Activated gamma-delta T cell treated with Interleukin-2 at 50 U/mL for 16 hours (primary cell): ENCODE results near the gene SCGB1D2.
"Not testable (repeated sequence)": the region's sequence is repeated elsewhere in the genome, so short reads cannot be mapped to it uniquely, and the experiment has no call there.

Experiments
- DNase-seq: peaks from one replicate; pipeline ENCODE4 v3.0.0-alpha.2; 2020

SCGB1D2 gene, protein sequence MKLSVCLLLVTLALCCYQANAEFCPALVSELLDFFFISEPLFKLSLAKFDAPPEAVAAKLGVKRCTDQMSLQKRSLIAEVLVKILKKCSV

DNA sequence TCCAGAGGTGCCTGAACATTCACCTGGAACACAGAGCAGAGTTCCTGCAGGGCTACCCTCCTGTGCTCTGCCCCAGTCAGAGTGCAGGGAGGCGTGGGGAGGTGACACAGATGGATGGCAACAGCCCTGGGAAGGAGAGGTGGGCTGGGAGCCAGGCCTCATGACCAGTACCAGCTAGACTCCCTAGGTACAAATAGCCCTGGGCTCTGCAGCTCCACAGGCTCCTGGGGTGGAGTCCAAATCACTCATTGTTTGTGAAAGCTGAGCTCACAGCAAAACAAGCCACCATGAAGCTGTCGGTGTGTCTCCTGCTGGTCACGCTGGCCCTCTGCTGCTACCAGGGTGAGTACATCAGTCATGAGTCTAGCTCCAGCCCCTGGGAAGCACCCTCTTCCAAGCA is at the start of gene SCGB1D2:
Gene SCGB1D2 (plus strand): TSS at position 219 of the 400 bp plus-strand sequence. CDS start 69 bp downstream, at position 288.
- no peak for DNase-seq

DNA sequence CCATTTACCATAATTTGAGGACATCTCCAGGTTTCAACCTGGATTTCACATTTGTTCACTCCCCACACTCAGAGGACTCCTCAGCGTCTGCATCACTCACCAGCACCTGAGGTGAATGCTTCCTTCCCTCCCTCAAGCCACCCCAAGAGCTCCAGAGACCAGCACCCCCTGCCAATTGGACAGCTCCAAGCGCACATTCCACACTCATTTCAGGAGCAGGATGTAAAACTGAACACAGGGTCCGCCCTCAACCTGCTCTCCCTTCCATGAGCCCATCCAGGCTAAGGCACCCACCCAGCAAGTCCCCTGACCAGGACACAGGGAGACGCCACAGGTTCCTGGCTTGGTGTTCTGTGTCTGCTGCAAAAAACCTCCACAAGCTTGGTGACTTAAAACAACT is 48.1 kb upstream of the SCGB1D2 start:
- DNase-seq: no peak

DNA sequence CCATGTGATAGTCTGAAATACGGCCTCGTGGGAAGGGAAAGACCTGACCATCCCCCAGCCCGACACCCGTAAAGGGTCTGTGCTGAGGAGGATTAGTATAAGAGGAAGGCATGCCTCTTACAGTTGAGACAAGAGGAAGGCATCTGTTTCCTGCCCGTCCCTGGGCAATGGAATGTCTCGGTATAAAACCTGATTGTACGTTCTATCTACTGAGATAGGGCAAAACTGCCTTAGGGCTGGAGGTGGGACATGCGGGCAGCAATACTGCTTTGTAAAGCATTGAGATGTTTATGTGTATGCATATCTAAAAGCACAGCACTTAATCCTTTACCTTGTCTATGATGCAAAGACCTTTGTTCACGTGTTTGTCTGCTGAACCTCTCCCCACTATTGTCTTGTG is 47.0 kb upstream of the SCGB1D2 start:
- not testable (repeated sequence) for DNase-seq

DNA sequence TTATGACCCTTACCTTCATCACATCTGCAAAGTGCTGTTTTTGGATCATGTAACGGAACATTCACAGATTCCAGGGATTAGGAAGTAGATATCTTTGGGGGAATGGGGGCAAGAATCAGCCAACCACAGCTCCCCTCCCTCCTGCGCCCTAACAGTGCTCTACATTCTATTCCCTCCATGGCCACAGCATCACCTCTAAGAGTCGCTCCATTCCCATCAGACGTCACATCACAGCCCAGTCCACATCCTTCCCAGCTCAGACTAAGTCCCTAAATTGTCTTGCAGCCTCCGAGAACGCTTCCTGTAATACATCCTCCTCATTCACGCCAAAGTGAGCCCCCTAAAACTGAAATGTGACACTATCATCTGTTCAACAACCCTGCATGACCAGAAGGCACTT is 46.1 kb upstream of the SCGB1D2 start:
- no peak for DNase-seq

DNA sequence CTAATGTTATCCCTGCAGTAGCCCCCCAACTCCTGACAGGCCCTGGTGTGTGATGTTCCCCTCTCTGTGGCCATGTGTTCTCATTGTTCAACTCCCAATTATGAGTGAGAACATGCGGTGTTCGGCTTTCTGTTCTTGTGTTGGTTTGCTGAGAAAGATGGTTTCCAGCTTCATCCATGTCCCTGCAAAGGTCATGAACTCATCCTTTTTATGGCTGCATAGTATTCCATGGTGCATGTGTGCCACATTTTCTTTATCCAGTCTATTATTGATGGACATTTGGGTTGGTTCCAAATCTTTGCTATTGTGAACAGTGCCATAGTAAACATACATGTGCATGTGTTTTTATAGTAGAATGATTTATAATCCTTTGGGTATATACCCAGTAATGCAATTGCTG is 44.6 kb upstream of the SCGB1D2 start:
- not testable (repeated sequence) for DNase-seq

DNA sequence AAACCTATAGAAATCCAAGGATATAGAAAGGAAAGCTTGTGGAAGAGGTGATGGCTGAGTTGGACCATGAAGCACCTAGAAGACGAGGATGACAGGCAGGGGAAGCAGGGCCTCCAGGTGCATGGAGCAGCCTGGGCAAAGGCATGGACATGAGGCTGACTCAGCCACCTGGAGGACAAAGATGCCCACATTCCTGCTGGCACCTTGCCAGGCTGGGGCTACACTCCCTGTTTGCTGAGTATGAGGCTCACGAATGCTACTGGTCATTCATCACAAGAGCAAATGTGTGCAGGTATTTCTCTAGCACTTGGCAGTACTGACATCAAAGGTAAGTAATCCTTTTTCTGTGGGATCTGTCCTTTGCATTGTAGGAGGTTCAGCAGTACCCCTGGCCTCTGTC is 40.7 kb upstream of the SCGB1D2 start:
- no peak for DNase-seq

DNA sequence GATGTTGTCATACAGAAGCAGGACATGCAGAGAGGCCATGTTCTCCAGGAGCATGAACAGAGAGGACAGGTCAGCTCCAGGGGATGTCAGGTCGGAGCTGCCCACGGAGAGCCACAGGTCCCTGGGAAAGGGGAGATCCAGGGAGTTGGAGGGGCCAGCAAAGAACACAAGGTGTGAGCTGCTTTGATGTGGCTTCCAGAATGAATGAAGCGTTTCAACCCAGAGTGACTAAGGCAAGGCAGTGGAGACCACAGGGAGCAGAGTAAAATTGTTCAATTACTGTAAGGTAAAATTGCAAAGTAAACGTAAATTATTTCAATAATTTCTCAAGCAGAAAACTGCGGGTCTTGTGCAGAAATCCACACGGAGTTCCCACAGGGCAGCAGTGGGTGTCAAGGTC is 39.1 kb upstream of the SCGB1D2 start:
- DNase-seq: no peak

DNA sequence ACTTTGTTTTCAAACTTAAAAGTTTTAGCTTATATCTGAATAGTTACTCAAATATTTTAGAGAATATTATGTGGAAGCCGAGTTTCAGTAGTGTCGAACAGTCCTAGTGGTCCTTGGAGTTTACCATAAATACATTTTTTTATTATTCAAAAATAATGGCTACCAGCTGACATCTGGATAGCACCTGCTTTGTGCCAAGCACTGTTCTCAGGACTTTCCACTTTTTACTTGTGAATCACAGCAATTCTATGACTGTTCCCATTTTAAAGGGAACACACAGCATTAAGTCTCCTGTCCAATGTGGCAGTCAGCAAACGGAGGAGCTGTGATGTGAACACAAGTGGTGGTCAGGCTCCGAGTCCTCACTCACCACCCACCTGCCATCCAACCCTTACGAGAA is 37.6 kb upstream of the SCGB1D2 start:
- DNase-seq: no peak

DNA sequence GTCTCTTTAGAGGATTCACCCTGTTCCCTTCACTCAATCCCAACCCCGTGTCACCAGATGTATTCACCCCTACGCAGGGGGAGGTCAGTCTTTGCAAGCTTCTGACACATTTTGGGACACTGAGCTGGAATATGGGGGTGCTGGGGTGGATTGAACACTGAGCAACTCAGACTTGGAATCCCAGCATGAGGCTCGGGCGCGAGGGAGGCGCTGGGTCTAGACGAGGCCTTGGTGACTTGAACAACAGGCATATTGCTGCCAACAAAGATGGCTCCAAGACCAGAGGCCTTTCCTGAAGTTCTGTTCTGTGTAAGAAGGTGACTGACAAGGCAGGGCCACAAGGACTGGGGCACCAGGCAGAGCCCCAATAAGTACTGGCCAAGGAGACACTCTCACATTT is 36.6 kb upstream of the SCGB1D2 start:
- no peak for DNase-seq

DNA sequence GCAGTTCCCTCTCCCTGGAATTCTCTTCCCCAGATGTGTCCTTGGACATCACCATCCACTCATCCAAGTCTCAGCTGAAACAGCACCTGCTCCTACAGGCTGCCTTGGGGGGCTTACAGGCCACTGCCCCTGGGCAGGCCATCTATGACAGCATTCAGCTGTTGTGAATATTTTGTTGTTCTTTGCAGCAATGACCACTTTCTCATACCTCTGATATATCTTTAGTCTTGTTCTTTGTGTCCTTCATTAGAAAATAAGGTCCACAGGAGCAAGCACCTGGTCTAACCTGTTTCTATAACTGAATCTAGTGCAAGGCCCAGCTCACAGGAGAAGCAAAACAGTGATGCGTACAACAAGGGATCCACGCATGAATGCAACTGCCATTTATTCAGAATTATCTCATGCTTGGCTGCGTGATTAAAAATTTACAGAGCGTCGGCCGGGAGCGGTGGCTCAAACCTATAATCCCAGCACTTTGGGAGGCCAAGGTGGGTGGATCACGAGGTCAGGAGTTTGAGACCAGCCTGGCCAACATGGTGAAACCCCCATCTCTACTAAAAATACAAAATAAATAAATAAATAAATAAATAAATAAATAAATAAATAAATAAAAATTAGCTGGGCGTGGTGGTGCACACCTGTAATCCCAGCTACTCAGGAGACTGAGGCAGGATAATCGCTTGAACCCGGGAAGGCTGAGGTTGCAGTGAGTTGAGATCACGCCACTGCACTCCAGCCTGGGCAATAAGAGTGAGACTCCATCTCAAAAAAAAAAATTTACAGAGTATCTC is 35.6 kb upstream of the SCGB1D2 start:
- DNase-seq: not testable (repeated sequence)

DNA sequence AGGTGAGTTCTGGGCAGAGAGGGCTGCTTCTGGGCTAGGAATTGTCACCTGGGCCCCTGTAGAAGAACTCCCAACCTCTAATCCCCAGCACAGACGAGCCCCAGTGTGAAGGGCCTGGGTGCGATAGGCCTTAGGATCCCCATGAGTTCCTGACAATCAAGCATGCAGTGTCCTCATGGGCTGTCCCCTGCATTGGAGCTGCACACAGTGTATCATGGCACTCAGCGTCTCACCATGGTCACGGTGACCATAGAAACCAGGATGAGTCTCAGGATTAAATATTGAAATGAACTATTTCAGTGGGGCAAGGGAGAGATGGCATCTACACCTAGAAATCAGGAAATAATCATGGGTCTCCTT is 33.3 kb upstream of the SCGB1D2 start:
- no peak for DNase-seq

DNA sequence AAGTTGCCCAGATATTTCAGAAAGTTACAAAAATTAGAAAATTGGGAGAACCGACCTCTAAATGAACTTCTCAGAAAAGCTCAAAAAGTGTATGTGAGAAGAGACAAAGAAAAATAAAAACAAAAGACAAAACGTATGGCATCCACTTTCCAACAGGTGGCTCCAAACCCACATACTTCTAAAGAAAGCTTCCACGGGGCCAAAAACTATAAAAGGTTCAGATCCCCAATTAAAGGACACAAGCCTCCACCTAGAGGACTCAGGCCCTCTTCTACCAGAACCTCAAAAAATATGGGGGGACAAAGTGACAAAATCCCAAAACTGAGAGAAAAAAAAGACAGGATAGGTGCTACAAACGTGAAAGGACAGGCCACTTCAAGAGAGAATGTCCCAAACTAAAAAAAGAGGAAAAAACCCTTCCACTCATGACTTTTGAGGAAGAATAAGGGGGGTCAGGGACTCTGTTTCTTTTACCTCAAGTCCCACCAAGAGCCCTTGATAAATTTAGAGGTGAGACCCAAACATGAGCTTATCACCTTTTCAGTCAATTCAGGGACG is 24.8 kb upstream of the SCGB1D2 start:
- DNase-seq: no peak

DNA sequence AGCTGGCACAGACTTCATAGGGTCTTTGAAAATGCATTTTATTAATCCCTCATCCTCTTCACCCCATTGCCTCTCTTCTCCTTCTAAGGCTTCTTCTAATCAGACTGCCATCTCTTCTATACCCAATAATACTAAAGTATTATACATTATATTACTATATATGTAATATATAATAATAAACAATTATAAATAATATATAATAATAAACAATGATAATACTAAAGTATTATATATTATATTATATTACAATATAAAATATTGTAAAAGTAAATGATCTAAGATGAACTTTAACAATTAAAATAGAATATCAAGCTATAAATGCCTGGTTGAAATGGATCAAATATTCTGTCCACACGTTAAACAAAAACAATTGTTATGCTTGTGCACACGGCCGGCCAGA is 20.5 kb upstream of the SCGB1D2 start:
- no peak for DNase-seq

DNA sequence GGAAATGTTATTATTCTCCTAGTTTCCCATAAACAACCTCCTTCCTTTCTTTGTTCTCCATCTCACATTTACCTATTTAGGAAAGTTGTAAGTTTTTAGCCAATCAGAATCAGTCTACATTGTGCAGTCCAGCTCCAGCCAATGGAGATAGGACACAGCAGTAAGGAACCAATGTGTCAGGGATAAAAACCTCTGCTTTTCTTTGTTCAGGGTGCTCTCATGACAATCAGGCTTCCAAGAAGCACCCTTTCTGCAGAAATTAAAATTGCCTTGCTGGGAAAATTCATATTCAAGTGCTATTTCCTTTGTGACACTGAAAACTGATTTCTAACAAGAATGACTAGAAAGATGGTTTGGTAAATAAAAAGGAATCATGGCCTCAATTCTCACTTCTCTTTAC is 18.9 kb upstream of the SCGB1D2 start:
- DNase-seq: no peak

DNA sequence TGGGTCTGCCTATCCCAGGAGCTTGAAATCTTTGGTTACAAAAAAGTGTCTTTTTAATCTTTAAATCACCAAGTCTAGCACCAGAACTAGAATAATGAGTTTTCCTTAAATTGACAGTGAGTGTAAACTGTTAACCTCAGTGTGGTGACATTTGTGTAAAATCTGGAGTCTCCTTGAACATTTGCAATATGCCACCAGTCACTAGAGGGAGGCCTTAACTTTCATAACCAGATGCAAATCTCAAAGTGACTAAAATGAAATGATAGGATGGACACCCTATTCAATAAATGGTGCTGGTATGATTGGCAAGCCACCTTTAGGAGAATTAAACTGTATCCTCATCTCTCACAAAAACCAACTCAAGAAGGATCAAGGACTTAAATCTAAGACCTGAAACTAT is 8.3 kb upstream of the SCGB1D2 start:
- no peak for DNase-seq

DNA sequence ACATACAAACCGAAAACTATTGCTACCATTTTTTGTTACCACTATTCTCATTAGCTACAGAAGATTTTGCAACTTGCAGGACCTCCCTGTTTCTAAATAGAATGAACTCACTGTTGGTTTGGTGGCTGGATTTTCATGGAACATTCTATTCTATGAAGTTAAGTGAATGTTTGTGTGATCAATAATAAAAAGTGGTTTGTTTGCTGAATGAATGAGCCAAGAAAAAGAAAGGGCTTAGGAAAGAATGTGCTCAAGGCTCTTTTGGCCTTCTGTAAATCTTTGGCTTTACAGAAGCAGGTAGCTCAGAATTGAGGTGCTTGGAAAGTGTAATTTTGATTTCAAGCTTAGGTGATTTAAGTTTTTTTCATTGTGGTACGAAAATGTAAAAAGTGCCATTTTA is 5.9 kb upstream of the SCGB1D2 start:
- DNase-seq: no peak

DNA sequence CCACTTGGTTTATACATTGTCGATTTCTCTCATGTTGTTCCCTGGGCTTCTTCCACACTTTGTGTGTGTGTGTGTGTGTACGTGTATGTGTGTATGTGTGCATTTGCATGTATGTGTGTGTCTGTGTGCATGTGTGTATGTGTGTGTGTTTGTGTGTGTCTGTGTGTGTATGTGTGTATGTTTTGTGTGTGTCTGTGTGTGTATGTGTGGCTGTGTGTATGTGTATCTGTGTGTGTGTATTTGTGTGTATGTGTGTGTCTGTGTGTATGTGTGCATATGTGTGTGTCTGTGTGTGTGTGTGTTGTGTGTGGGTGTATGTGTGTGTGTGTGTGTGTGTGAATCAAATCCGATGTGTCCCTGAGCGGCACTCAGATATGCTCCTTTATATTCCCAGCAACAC is 4.5 kb upstream of the SCGB1D2 start:
- DNase-seq: no peak

DNA sequence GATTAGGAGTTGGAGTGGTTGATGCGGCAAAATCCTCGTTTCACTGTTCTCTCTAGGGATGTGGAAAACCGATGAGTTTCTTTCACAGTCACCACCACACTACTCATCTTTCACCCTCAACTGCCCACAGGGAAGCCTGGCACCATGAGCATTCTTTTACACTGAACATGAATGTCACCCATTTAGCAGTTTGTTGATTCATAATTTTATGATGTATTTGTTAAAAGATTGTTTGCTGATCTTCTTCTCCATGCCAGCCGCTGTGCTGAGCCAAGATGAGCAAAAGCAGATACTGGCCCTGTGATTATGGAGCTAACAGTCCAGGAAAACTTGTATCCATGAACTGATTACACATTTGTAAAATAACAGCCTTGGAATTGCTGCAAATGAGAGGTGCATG is 3.9 kb upstream of the SCGB1D2 start:
- DNase-seq: no peak

DNA sequence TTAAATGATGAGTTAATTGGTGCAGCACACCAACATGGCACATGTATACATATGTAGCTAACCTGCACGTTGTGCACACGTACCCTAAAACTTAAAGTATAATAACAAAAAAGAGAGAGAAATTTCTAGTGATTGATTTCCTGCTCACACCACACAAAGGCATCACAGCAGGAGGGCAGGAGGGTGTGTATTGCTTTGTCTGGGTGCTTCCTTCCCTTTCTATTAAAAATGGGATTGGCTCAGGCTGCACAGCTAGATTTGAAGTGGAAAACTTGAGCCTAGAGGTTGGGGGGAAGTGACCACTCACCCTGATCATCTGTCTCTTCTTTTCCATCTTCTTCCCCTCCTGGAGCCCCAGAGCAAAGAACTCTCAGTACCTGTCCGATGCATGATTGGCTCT is 944 bp upstream of the SCGB1D2 start:
- no peak for DNase-seq

DNA sequence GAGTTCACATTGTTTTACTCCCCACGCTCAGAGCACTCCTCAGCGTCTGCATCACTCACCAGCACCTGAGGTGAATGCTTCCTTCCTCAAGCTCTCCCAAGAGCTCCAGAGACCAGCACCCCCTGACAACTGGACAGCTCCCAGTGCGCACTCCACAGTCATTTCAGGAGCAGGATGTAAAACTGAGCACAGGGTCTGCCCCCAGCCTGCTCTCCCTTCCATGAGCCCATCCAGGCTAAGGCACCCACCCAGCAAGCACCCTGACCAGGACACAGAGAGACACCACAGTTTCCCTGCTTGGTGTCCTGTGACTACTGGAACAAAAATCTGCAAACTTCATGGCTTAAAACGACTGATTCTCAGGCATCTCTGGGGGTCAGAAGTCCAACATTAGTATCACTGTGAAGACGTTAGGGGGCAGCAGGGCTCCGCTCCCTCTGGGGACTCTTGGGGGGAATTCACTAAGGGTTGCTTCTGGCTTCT is 3.3 kb downstream of the SCGB1D2 start:
- no peak for DNase-seq

DNA sequence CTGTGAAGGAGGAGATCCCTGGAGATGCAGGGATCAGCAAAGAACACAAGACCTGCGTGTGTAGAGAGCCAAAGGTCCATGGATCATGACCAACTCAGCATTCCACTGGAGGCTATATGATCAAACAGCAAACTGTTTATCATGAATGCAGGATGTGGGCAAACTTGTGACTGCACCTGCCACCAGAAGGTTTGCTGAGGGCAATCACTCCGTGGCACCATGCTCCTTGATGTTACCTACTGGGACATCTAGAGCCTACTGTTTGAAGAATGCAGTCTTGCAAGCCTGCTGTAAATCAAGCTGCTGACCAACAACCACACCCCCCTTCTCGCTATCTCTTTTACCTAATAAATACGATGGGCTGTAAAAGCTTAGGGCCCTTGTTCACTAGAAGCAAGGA is 9.7 kb downstream of the SCGB1D2 start:
- no peak for DNase-seq

DNA sequence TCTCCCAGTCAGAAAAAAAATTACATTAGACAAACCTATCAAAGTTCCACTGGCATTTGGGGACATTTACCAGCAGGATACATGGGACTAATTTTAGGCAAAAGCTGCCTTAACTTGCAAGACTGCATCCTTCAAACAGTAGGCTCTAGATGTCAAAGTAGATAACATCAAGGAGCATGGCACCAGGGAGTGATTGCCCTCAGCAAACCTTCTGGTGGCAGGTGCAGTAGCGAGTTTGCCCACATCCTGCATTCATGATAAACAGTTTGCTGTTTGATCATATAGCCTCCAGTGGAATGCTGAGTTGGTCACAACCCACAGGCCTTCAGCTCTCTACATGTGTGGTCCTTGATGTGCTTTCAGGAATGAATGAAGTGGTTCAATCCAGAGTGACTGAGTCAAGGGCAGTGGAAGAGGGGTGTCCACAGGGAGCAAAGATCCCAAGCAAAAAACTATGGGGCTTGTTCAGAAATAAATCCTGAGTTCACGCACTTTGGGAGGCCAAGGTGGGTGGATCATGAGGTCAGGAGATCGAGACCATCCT is 12.0 kb downstream of the SCGB1D2 start:
- DNase-seq: no peak

DNA sequence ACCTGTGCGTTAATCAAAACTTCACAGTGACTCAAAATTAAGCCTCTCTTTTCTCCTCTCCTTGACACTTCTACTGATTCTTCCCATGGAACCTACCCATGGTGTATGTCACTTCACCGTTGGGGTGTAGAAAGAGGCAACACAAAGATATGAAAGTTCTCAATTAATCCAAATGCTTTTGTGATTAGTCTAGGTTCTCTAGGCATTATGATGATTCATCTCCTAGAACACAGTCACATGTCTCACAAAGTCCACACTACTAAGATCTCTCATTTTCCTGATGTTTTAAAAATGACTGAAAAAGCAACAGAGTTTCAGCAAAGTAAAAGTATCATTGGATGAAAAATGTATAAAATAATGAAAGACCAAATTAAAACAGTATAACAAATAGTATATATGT is 14.2 kb downstream of the SCGB1D2 start:
- DNase-seq: no peak

DNA sequence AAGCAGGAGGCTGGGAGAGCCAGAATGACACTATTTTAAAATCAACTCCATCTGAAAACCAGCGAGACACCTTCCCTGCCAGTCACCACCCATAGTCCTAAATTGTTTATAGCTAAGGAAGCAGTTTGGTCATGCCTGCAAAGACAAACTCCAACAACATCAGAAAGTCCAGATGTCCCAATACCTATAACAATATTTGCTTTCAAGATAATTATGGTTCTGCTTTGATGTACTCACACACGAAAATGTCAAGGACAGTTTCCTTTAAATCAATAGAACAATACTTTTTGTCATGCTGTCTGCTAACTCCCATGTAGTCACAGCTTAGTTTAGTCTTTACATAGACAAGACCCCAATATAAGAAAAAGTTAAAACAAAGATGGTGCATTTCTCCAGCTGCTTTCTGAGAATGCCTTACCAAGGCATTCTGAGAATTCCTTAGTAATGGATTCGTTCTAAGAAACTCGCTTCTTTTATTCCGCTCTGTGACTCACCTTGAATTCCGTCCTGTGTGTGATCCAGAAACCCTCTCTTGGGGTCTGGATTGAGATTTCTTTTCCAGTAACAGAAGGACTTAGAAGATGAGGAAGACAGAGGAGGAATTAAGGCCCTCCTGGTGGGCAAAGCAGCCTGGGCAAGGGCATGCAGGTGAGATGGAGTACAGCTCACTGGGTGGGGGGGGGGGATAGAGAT is 18.4 kb downstream of the SCGB1D2 start:
- no peak for DNase-seq
